GM19455 (cell line): ENCODE data around the gene SYNPO2.
"Not testable (repeated sequence)": the region's sequence is repeated elsewhere in the genome, so short reads cannot be mapped to it uniquely, and the experiment has no call there.

Experiments used
- ATAC-seq: cut with Tn5 transposase; IDR thresholded peaks from one replicate; pipeline ENCODE4 v1.9.1; 2021; ENCODE audit not compliant: unreplicated experiment

The SYNPO2 gene

DNA sequence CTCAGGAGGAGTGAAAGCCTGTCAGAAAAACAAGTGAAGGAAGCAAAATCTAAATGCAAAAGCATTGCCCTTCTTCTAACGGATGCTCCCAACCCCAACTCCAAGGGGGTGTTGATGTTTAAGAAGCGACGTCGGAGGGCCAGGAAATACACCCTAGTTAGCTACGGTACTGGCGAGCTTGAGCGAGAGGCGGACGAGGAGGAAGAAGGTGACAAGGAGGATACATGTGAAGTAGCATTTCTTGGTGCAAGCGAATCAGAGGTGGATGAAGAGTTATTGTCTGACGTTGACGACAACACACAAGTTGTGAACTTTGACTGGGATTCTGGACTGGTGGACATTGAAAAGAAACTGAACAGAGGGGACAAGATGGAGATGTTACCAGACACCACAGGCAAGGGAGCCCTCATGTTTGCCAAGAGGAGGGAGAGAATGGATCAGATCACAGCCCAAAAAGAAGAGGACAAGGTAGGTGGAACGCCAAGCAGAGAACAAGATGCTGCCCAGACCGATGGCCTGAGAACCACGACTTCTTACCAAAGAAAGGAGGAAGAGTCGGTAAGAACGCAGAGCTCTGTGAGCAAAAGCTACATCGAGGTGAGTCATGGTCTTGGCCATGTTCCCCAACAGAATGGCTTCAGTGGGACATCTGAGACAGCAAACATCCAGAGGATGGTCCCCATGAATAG lies 141.3 kb downstream of the SYNPO2 start:
- no peak for ATAC-seq

GRCh38 chr4:119030536-119030890 lies 141.9 kb downstream of the SYNPO2 start:
- ATAC-seq: no peak

DNA sequence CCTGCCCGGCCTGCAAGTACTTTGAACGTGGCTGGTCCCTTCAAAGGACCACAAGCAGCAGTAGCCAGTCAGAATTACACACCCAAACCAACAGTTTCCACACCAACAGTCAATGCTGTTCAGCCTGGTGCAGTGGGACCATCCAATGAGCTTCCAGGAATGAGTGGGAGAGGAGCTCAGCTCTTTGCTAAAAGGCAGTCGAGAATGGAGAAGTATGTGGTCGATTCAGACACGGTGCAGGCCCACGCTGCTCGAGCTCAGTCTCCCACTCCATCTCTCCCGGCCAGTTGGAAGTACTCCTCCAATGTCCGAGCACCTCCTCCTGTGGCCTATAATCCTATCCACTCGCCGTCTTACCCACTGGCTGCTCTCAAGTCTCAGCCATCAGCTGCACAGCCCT lies 142.6 kb downstream of the SYNPO2 start:
- ATAC-seq: no peak

- no peak for ATAC-seq
These were observed 144.4 kb downstream of the SYNPO2 start for GRCh38 chr4:119032921-119033685.

DNA sequence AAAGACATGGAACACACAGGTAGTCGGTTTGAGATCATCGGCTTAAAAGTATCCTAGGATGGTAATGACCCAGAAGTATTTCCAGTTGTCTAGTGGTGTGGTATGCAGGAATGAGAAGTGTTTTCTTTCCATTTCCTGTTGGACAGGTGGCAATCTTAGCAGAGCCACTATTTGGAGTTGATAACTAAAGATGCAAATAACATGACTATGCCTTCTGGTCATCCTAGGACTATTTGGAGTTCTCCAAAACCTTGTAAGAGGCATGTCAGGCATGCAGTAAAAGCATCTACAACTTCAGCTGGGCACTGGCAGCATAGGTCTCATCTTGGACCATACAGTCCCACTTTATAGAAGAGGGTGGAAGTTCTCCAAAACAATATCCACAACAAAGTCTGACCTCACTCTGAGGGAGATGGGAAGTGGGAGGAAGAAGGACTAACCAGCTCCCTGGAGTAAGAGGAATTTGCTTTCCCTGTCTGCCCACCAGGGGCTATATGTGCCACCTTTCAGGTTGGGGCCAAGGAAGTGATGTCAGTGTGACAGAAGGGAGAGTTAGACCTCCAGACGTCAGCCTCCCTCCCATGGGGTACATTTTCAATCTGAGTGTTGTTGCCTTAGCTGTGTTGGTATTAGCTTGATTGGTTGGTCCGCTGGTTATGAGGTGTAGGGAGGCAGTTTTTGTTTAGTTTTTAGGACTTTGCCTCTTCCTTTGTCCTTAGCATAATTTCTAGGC lies 145.8 kb downstream of the SYNPO2 start:
- ATAC-seq: no peak

GRCh38 chr4:119035951-119036737 lies 147.5 kb downstream of the SYNPO2 start:
- ATAC-seq: no peak

DNA sequence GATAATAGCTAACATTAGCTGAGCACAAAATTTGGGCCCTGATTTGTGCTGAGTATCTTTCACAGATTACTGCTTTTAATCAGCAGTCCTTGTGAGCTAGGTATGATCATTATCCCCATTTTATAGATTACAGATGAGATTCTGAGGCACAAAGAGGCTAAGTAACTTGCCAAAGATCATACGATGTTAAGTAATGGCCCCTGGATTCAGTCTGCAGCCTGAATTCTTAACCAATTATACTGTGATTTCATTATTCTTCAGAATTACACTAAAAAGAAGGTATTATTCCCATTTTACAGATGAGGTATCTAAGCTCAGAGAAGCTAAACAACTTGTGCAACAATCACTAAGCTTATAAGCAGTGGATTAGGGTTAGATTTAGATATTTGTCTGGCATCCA lies 149.1 kb downstream of the SYNPO2 start:
- ATAC-seq: no peak

GRCh38 chr4:119038116-119038841 lies 149.6 kb downstream of the SYNPO2 start:
- ATAC-seq: no peak

- ATAC-seq: no peak
These were observed 150.5 kb downstream of the SYNPO2 start for GRCh38 chr4:119039160-119039559.

DNA sequence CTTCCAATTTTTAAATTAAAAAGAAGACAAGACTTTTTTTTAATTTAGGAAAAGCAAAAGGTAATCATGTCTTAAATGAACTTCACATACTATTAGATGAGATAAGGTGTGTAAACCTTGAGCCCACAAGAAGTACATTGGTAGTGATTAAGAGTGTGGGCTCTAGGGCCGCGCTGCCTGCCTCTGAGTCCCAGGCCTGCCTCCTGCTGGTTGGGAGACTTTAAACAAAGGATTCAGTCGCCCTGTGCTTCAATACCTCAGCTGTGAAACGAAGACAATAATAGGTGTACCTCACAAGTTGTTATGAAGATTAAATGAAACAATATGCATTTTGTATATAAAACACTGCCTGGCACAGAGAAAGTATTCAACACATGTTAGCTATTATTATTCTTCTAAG lies 151.1 kb downstream of the SYNPO2 start:
- ATAC-seq: no peak

GRCh38 chr4:119040261-119040660 lies 151.6 kb downstream of the SYNPO2 start:
- ATAC-seq: no peak

GRCh38 chr4:119040694-119041185 lies 152.1 kb downstream of the SYNPO2 start:
- no peak for ATAC-seq

- ATAC-seq: no peak
These were observed 152.7 kb downstream of the SYNPO2 start for GRCh38 chr4:119041396-119041795.

DNA sequence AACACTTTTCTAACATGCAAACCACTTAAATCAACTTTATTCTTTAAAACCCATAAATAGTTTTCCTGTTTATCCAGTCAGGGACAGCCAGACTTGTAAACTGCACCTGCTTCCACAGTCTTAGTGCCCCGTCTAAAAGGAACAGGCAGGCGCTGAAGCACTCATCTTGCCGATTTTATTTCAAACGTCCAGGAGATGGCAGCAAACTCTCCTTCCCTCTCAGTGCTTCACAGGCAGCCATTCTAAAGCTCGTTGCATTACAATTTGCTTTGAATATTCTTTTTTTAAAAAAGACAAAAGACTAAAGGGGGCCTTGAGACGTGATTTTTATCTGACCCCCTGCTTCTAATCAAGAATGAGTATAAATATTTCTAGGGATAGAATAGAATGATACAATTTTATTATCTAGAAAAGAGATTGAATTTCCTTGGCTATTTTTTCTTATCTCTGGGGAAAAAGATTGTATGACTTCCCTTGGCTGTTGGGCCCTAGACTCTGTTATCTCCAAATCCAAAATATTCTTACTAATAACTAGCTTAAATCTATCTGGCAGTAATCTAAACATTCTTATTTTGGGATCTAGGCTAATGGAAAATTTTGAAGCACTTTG lies 153.4 kb downstream of the SYNPO2 start:
- ATAC-seq: peak; percentile 93

- no peak for ATAC-seq
These were observed 157.6 kb downstream of the SYNPO2 start for GRCh38 chr4:119046263-119046662.

DNA sequence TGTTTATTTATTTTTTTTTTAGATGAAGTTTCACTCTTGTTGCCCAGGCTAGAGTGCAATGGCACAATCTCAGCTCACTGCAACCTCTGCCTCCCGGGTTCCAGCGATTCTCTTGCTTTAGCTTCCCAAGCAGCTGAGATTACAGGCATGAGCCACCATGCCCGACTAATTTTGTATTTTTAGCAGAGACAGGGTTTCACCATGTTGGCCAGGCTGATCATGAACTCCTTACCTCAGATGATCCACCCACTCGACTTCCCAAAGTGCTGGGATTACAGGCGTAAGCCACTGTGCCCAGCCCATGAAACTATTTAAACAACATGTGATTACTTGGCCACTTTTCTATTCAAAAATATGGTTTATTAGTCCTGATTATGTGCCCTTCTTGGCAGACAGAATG lies 158.4 kb downstream of the SYNPO2 start:
- ATAC-seq: not testable (repeated sequence)

DNA sequence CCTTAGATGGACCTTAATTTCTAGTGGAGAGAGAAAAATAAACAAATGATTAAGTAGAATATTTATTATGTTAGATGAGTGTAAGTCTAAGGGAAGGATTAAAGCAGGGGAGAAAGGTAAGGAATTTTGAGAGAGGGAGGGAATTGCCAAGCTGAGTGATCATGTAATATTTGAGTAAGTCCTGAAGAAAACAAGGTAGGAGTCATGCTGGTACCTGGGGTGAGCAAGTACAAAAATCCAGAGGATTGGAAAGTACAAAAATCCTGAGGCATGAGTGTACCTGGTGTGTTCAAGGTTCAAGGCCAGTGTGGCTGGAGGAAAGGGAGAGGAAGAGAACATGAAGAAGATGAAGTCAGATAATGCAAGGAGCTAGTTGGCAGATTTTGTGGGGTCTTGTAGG lies 159.8 kb downstream of the SYNPO2 start:
- no peak for ATAC-seq

GRCh38 chr4:119049342-119049741 lies 160.7 kb downstream of the SYNPO2 start:
- ATAC-seq: no peak

GRCh38 chr4:119050527-119051090 lies 162.0 kb downstream of the SYNPO2 start:
- ATAC-seq: no peak

DNA sequence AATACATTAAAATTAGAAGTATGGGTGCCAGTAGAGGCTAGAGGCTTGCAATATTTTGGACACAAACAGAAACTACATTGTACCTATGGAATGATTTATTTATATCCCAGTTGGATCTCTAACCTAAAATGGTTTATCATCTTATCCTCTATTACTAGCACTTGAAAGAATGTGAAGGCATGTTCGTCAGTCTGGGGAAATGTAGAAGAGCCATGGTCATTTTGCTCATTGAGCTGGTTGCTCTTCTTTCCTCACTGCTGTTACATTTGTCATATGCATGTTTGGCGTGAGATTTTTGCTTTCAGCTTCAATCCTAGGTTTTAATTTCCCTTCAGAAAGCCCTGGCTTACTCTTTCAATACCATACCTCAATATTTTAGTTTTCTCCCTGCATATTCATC lies 164.6 kb downstream of the SYNPO2 start:
- ATAC-seq: no peak
